HUES48 (cell line): Measurements from ENCODE around the gene PBRM1.
A peak's percentile ranks its signal among the peaks of the same experiment; 100 is the strongest.

ENCODE experiments used
- H3K27ac ChIP-seq: one replicate; pipeline ENCODE4 v1.7.0; 2013; ENCODE audit warnings: low read depth, low read length, inconsistent platforms
- H3K27me3 ChIP-seq: 2 replicates; pipeline ENCODE4 v1.6.1; 2013; ENCODE audit warnings: mild to moderate bottlenecking, low read length; ENCODE audit not compliant: control insufficient read depth, insufficient read depth
- H3K36me3 ChIP-seq: 2 replicates; pipeline ENCODE4 v1.6.1; 2013; ENCODE audit warnings: low read length; ENCODE audit not compliant: control insufficient read depth, insufficient read depth
- H3K4me1 ChIP-seq: 2 replicates; pipeline ENCODE4 v1.6.1; 2013; ENCODE audit warnings: mild to moderate bottlenecking, low read length; ENCODE audit not compliant: control insufficient read depth, insufficient read depth
- H3K4me3 ChIP-seq: 2 replicates; pipeline ENCODE4 v1.5.1; 2013; ENCODE audit warnings: mild to moderate bottlenecking, low read depth, low read length
- H3K9ac ChIP-seq: 2 replicates; pipeline ENCODE4 v1.6.1; 2013; ENCODE audit warnings: mild to moderate bottlenecking, low read depth, low read length, moderate library complexity
- H3K9me3 ChIP-seq: 2 replicates; pipeline ENCODE4 v1.6.1; 2013; ENCODE audit warnings: low read length; ENCODE audit not compliant: control insufficient read depth, insufficient read depth

Gene PBRM1

GRCh38 chr3:52719618-52720017, 33.9 kb upstream of the PBRM1 start:
- Histone ChIP-seq H3K4me3 (no peak overlapping the region), H3K9ac (no peak overlapping the region), H3K36me3 (peaks cover 4% of the 10 kb centered on the region; the same call in 1 of the 2 replicates)

GRCh38 chr3:52715714-52716305, 30.1 kb upstream of the PBRM1 start:
- H3K9me3 ChIP-seq = no peaks in the 10 kb centered on the region
- H3K4me1 ChIP-seq = no peaks in the 10 kb centered on the region
- no peak overlapping the region for H3K9ac ChIP-seq
- H3K27ac ChIP-seq = peak overlapping the region; percentile 14
- no peaks in the 10 kb centered on the region for H3K27me3 ChIP-seq
- H3K36me3 ChIP-seq = peaks cover 18% of the 10 kb centered on the region
- H3K4me3 ChIP-seq = no peak overlapping the region

More at GRCh38 chr3:52719618-52720017, 33.9 kb upstream of the PBRM1 start:
- no peaks in the 10 kb centered on the region for H3K4me1 ChIP-seq
- no peak overlapping the region for H3K27ac ChIP-seq
- no peaks in the 10 kb centered on the region for H3K27me3 ChIP-seq
- no peaks in the 10 kb centered on the region for H3K9me3 ChIP-seq

GRCh38 chr3:52714335-52715302, 28.9 kb upstream of the PBRM1 start:
- peak overlapping the region; percentile 46 for H3K27ac ChIP-seq
- H3K36me3 ChIP-seq = peaks cover 26% of the 10 kb centered on the region
- H3K9ac ChIP-seq = no peak overlapping the region
- H3K9me3 ChIP-seq = no peaks in the 10 kb centered on the region
- H3K27me3 ChIP-seq = no peaks in the 10 kb centered on the region
- peak overlapping the region; percentile 64 for H3K4me3 ChIP-seq
- no peaks in the 10 kb centered on the region for H3K4me1 ChIP-seq

GRCh38 chr3:52712291-52713212, 26.8 kb upstream of the PBRM1 start:
- Histone ChIP-seq H3K4me3 (no peak overlapping the region), H3K27ac (no peak overlapping the region), H3K9me3 (no peaks in the 10 kb centered on the region), H3K9ac (no peak overlapping the region), H3K4me1 (no peaks in the 10 kb centered on the region), H3K27me3 (no peaks in the 10 kb centered on the region), H3K36me3 (peaks cover 35% of the 10 kb centered on the region)

GRCh38 chr3:52710512-52710911, 24.8 kb upstream of the PBRM1 start:
- peaks cover 38% of the 10 kb centered on the region for H3K36me3 ChIP-seq
- no peaks in the 10 kb centered on the region for H3K4me1 ChIP-seq
- H3K4me3 ChIP-seq = no peak overlapping the region
- no peak overlapping the region for H3K9ac ChIP-seq
- no peaks in the 10 kb centered on the region for H3K27me3 ChIP-seq
- H3K27ac ChIP-seq = no peak overlapping the region
- H3K9me3 ChIP-seq = no peaks in the 10 kb centered on the region

GRCh38 chr3:52707585-52707984, 21.9 kb upstream of the PBRM1 start:
- Histone ChIP-seq H3K4me3 (peak overlapping the region; percentile 99; the same call in 1 of the 2 replicates), H3K36me3 (peaks cover 39% of the 10 kb centered on the region), H3K9ac (no peak overlapping the region), H3K4me1 (peaks cover 7% of the 10 kb centered on the region; the same call in 1 of the 2 replicates), H3K27me3 (no peaks in the 10 kb centered on the region), H3K27ac (no peak overlapping the region), H3K9me3 (no peaks in the 10 kb centered on the region)

- H3K9me3 ChIP-seq = no peaks in the 10 kb centered on the region
Observed at GRCh38 chr3:52705688-52706686, 20.3 kb upstream of the PBRM1 start, which contains the start of the genes GLT8D1 and SPCS1. GLT8D1 (minus strand) TSS chr3:52705791; CDS start chr3:52700460, 5,331 bp downstream. SPCS1 (plus strand) TSS chr3:52706106; CDS start chr3:52706247, 141 bp downstream.

GRCh38 chr3:52705438-52705687, 19.6 kb upstream of the PBRM1 start:
- Histone ChIP-seq H3K27ac (peak overlapping the region; percentile 89), H3K9ac (peak overlapping the region; percentile 89), H3K27me3 (no peaks in the 10 kb centered on the region), H3K4me1 (peaks cover 7% of the 10 kb centered on the region; the same call in 1 of the 2 replicates), H3K36me3 (peaks cover 24% of the 10 kb centered on the region), H3K4me3 (peak overlapping the region; percentile 99), H3K9me3 (no peaks in the 10 kb centered on the region)

More at GRCh38 chr3:52705688-52706686, 20.3 kb upstream of the PBRM1 start, which contains the start of the genes GLT8D1 and SPCS1:
- Histone ChIP-seq H3K4me3 (peak within 1 kb of the TSS; percentile 99), H3K27ac (peak within 1 kb of the TSS; percentile 89), H3K9ac (peak within 1 kb of the TSS; percentile 89), H3K27me3 (no peaks in the 10 kb centered on the region), H3K4me1 (peaks cover 7% of the 10 kb centered on the region; the same call in 1 of the 2 replicates), H3K36me3 (peaks cover 30% of the 10 kb centered on the region)

GRCh38 chr3:52704611-52705437, 19.1 kb upstream of the PBRM1 start:
- Histone ChIP-seq H3K36me3 (peaks cover 26% of the 10 kb centered on the region), H3K27me3 (no peaks in the 10 kb centered on the region), H3K9me3 (no peaks in the 10 kb centered on the region), H3K9ac (peak overlapping the region; percentile 89), H3K4me1 (peaks cover 7% of the 10 kb centered on the region; the same call in 1 of the 2 replicates), H3K27ac (peak overlapping the region; percentile 89), H3K4me3 (peak overlapping the region; percentile 99)
